ENCODE measurements around the gene BBS4.

BBS4 gene

GRCh38 chr15:72771329-72771725 is 85.3 kb downstream of the BBS4 start:
- Histone ChIP-seq H3K4me3 (replicated peaks; ENCODE audit: low read depth, low read length) (no peak overlapping the region), H3K36me3 (ENCODE audit: control insufficient read depth, insufficient read depth, low read length) (peaks cover 21% of the 10 kb centered on the region), H3K27me3 (replicated peaks; ENCODE audit: control insufficient read depth, insufficient read depth, low read length) (no peaks in the 10 kb centered on the region)
- TF ChIP-seq CTCF (IDR thresholded peaks at IDR 0.05; ENCODE audit: insufficient read depth, low read length, poor library complexity, severe bottlenecking) = no peak
- no peak for DNase-seq (ENCODE audit: extremely low read depth, insufficient read length)

- H3K36me3 ChIP-seq (ENCODE audit: control insufficient read depth, insufficient read depth, low read length) = peaks cover 17% of the 10 kb centered on the region
- no peak overlapping the region for H3K4me3 ChIP-seq (replicated peaks; ENCODE audit: low read depth, low read length)
- no peak for TF ChIP-seq CTCF (IDR thresholded peaks at IDR 0.05; ENCODE audit: insufficient read depth, low read length, poor library complexity, severe bottlenecking)
Measured at GRCh38 chr15:72774696-72775383, 88.8 kb downstream of the BBS4 start.

GRCh38 chr15:72778796-72779195 is 92.8 kb downstream of the BBS4 start:
- no peak for TF ChIP-seq CTCF (IDR thresholded peaks at IDR 0.05; ENCODE audit: insufficient read depth, low read length, poor library complexity, severe bottlenecking)
- Histone ChIP-seq H3K27me3 (replicated peaks; ENCODE audit: control insufficient read depth, insufficient read depth, low read length) (no peaks in the 10 kb centered on the region), H3K4me3 (replicated peaks; ENCODE audit: low read depth, low read length) (no peak overlapping the region), H3K36me3 (ENCODE audit: control insufficient read depth, insufficient read depth, low read length) (peaks cover 12% of the 10 kb centered on the region)
- DNase-seq (ENCODE audit: extremely low read depth, insufficient read length) = no peak

More at GRCh38 chr15:72774696-72775383, 88.8 kb downstream of the BBS4 start:
- no peaks in the 10 kb centered on the region for H3K27me3 ChIP-seq (replicated peaks; ENCODE audit: control insufficient read depth, insufficient read depth, low read length)
- no peak for DNase-seq (ENCODE audit: extremely low read depth, insufficient read length)

- H3K27me3 ChIP-seq (replicated peaks; ENCODE audit: control insufficient read depth, insufficient read depth, low read length) = no peaks in the 10 kb centered on the region
- H3K4me3 ChIP-seq (replicated peaks; ENCODE audit: low read depth, low read length) = peak overlapping the region; percentile 97
- DNase-seq (ENCODE audit: extremely low read depth, insufficient read length) = no peak
- peaks cover 3% of the 10 kb centered on the region for H3K36me3 ChIP-seq (ENCODE audit: control insufficient read depth, insufficient read depth, low read length)
- TF ChIP-seq CTCF (IDR thresholded peaks at IDR 0.05; ENCODE audit: insufficient read depth, low read length, poor library complexity, severe bottlenecking) = no peak
Measured at GRCh38 chr15:72781631-72782030, 95.6 kb downstream of the BBS4 start.

- peak overlapping the region; percentile 97 for H3K4me3 ChIP-seq (replicated peaks; ENCODE audit: low read depth, low read length)
- no peaks in the 10 kb centered on the region for H3K27me3 ChIP-seq (replicated peaks; ENCODE audit: control insufficient read depth, insufficient read depth, low read length)
- H3K36me3 ChIP-seq (ENCODE audit: control insufficient read depth, insufficient read depth, low read length) = peaks cover 3% of the 10 kb centered on the region
- no peak for TF ChIP-seq CTCF (IDR thresholded peaks at IDR 0.05; ENCODE audit: insufficient read depth, low read length, poor library complexity, severe bottlenecking)
- DNase-seq (ENCODE audit: extremely low read depth, insufficient read length) = no peak
Measured at GRCh38 chr15:72782274-72783003, 96.4 kb downstream of the BBS4 start.

Measured in GM06990 (cell line).